ENCODE results near the gene CADM2.
A peak's percentile ranks its signal among the peaks of the same experiment; 100 is the strongest.
"Not testable (repeated sequence)": the region's sequence is repeated elsewhere in the genome, so short reads cannot be mapped to it uniquely, and the experiment has no call there.

Gene CADM2

GRCh38 chr3:84958495-84959469 lies at the start of gene CADM2:
TSS of gene CADM2 (plus strand) at chr3:84958989.
- no peak for FAIRE-seq

- FAIRE-seq: not testable (repeated sequence)
These were observed 40.2 kb upstream of the CADM2 start for GRCh38 chr3:84918592-84918991.

- FAIRE-seq: no peak
These were observed 36.1 kb upstream of the CADM2 start for GRCh38 chr3:84922682-84923081.

GRCh38 chr3:84925571-84925970 lies 33.2 kb upstream of the CADM2 start:
- FAIRE-seq: no peak

- FAIRE-seq: no peak
These were observed 15.4 kb upstream of the CADM2 start for GRCh38 chr3:84943379-84943778.

- FAIRE-seq: no peak
These were observed 12.5 kb upstream of the CADM2 start for GRCh38 chr3:84946240-84946639.

GRCh38 chr3:84959470-84960271 lies 882 bp downstream of the CADM2 start:
- FAIRE-seq: no peak

- no peak for FAIRE-seq
These were observed 1.8 kb downstream of the CADM2 start for GRCh38 chr3:84960581-84960980.

- FAIRE-seq: no peak
These were observed 2.2 kb downstream of the CADM2 start for GRCh38 chr3:84961011-84961410.

GRCh38 chr3:84961521-84962255 lies 2.9 kb downstream of the CADM2 start:
- FAIRE-seq: no peak

- FAIRE-seq: no peak
These were observed 3.6 kb downstream of the CADM2 start for GRCh38 chr3:84962415-84962814.

- no peak for FAIRE-seq
These were observed 4.3 kb downstream of the CADM2 start for GRCh38 chr3:84963137-84963536.

GRCh38 chr3:84965141-84965540 lies 6.4 kb downstream of the CADM2 start:
- FAIRE-seq: no peak

- no peak for FAIRE-seq
These were observed 9.2 kb downstream of the CADM2 start for GRCh38 chr3:84967767-84968581.

- FAIRE-seq: no peak
These were observed 10.0 kb downstream of the CADM2 start for GRCh38 chr3:84968701-84969235.

- peak; percentile 39 for FAIRE-seq
These were observed 15.6 kb downstream of the CADM2 start for GRCh38 chr3:84974347-84974746.

- FAIRE-seq: no peak
These were observed 18.2 kb downstream of the CADM2 start for GRCh38 chr3:84977021-84977420.

GRCh38 chr3:84978843-84979242 lies 20.1 kb downstream of the CADM2 start:
- no peak for FAIRE-seq

GRCh38 chr3:84980011-84980410 lies 21.2 kb downstream of the CADM2 start:
- FAIRE-seq: no peak

- FAIRE-seq: no peak
These were observed 21.7 kb downstream of the CADM2 start for GRCh38 chr3:84980456-84980855.

GRCh38 chr3:84983490-84983889 lies 24.7 kb downstream of the CADM2 start:
- no peak for FAIRE-seq

- no peak for FAIRE-seq
These were observed 25.6 kb downstream of the CADM2 start for GRCh38 chr3:84984429-84984828.

Measured in endometrium (tissue), 2 donors.